GM12878 (cell line): Measurements from ENCODE around the gene ADIPOQ. TPM values are rescaled to one million over a fixed set of nuclear protein-coding genes. Genes with fewer than 3 reads are reported as not detected.
"Not testable (repeated sequence)": the region's sequence is repeated elsewhere in the genome, so short reads cannot be mapped to it uniquely, and the experiment has no call there.

ENCODE experiments used
- ATAC-seq: fragments of 200-7000 bp; cut with Tn5 transposase; 3 replicates; pipeline ENCODE4 v1.9.1; 2020; ENCODE audit warnings: mild to moderate bottlenecking, moderate library complexity
- BruUV-seq: library from RNA; stranded (reverse); fragments of 400-500 nt; replicated peaks from 2 replicates; lab custom pipeline; 2021; lab: Mats Ljungman, UMichigan
- CTCF ChIA-PET: fragments of 300-600 bp; sonication (Branson Sonifier 250); formaldehyde crosslinking; extraction: SDS; loops from one replicate; lab custom pipeline; 2021; ENCODE audit warnings: inconsistent platforms; lab: Yijun Ruan, JAX
- POLR2A ChIA-PET: fragments of 350-600 bp; formaldehyde crosslinking; extraction: SDS; loops from one replicate; lab custom pipeline; 2021; ENCODE audit warnings: inconsistent platforms; lab: Charles Lee
- RAD21 ChIA-PET: fragments of 300-600 bp; sonication (Branson Sonifier 250); formaldehyde crosslinking; loops from one replicate; lab custom pipeline; 2023; ENCODE audit warnings: antibody characterized with exemption; ENCODE audit not compliant: unreplicated experiment; lab: Charles Lee
- SMC1A ChIA-PET: fragments of 300-600 bp; sonication (Branson Sonifier 250); formaldehyde crosslinking; loops from one replicate; lab custom pipeline; 2023; ENCODE audit not compliant: unreplicated experiment, uncharacterized antibody; lab: Charles Lee
- DNase-seq: peaks from one replicate; pipeline ENCODE4 v3.0.0-alpha.2; 2011; ENCODE audit warnings: low read depth, low spot score
- FAIRE-seq: peaks from 3 replicates; lab custom pipeline; 2011; peaks lifted over from hg19 to GRCh38; lab: Jason Lieb, UNC
- H2AFZ ChIP-seq: 2 replicates; pipeline ENCODE4 v1.6.0; 2011; ENCODE audit warnings: low read depth, low read length, control low read depth; ENCODE audit not compliant: control insufficient read depth
- H3K27ac ChIP-seq: 2 replicates; pipeline ENCODE4 v1.5.1; 2011; ENCODE audit warnings: control low read depth; ENCODE audit not compliant: control insufficient read depth, insufficient read depth
- H3K27me3 ChIP-seq, 2 experiments: replicated peaks in 1 of 2; 2 replicates each; pipeline versions ENCODE4 v1.6.0 to v1.6.1; 2011; ENCODE audit warnings: low read length in 1 of 2; ENCODE audit not compliant: control insufficient read depth in 2 of 2, insufficient read depth in 2 of 2
- H3K36me3 ChIP-seq, 2 experiments: 2 replicates each; pipeline ENCODE4 v1.5.1; 2011; ENCODE audit warnings: low read length in 1 of 2; ENCODE audit not compliant: control insufficient read depth in 2 of 2, insufficient read depth in 2 of 2
- H3K4me1 ChIP-seq: 2 replicates; pipeline ENCODE4 v1.6.1; 2011; ENCODE audit warnings: mild to moderate bottlenecking, low read length, moderate library complexity, mixed read lengths; ENCODE audit not compliant: control insufficient read depth, insufficient read depth
- H3K4me2 ChIP-seq: 2 replicates; pipeline ENCODE4 v1.6.0; 2011; ENCODE audit warnings: control low read depth; ENCODE audit not compliant: control insufficient read depth, insufficient read depth
- H3K4me3 ChIP-seq: fragments of 200-600 bp; sonication (generic); 2 replicates; pipeline ENCODE4 v1.5.1; 2016
- H3K79me2 ChIP-seq: 2 replicates; pipeline ENCODE4 v1.6.0; 2011; ENCODE audit warnings: low read length; ENCODE audit not compliant: control insufficient read depth, insufficient read depth
- H3K9ac ChIP-seq: 2 replicates; pipeline ENCODE4 v1.8.0; 2011; ENCODE audit warnings: low read length, control low read depth, mixed read lengths; ENCODE audit not compliant: control insufficient read depth, insufficient read depth
- H3K9me3 ChIP-seq: replicated peaks from 3 replicates; pipeline ENCODE4 v1.5.1; 2011; ENCODE audit warnings: mild to moderate bottlenecking, low read length; ENCODE audit not compliant: control insufficient read depth, insufficient read depth
- H4K20me1 ChIP-seq: 2 replicates; pipeline ENCODE4 v1.6.0; 2011; ENCODE audit not compliant: control insufficient read depth, insufficient read depth
- BMI1 ChIP-seq: fragments of 450-650 bp; IDR thresholded peaks from 2 replicates; pipeline ENCODE4 v1.6.1; 2016; ENCODE audit warnings: mild to moderate bottlenecking, moderate library complexity, borderline replicate concordance
- CHD1 ChIP-seq: IDR thresholded peaks from 2 replicates; pipeline ENCODE4 v1.6.1; 2012; ENCODE audit warnings: low read depth, low read length, improper control_type of control experiment
- EGR1 ChIP-seq, 2 experiments: IDR thresholded peaks; 1 replicate in 1 of 2; 2 replicates in 1 of 2; pipeline ENCODE4 v1.6.1; 2011 to 2012; ENCODE audit warnings: low read depth in 2 of 2, low read length in 2 of 2, borderline replicate concordance in 1 of 2, mild to moderate bottlenecking in 1 of 2, moderate library complexity in 1 of 2
- MLLT1 ChIP-seq: fragments of 450-650 bp; IDR thresholded peaks from 2 replicates; pipeline ENCODE4 v1.6.1; 2016; ENCODE audit warnings: mild to moderate bottlenecking
- MTA2 ChIP-seq: fragments of 450-650 bp; IDR thresholded peaks from 2 replicates; pipeline ENCODE4 v1.6.1; 2016; ENCODE audit warnings: low read depth, mild to moderate bottlenecking, moderate library complexity
- POLR2AphosphoS5 ChIP-seq: IDR thresholded peaks from 2 replicates; pipeline ENCODE4 v1.6.1; 2011; ENCODE audit warnings: mild to moderate bottlenecking, low read length, inconsistent platforms
- RELA ChIP-seq: fragments of 450-650 bp; IDR thresholded peaks from 2 replicates; pipeline ENCODE4 v1.8.0; 2014; ENCODE audit warnings: borderline replicate concordance; ENCODE audit not compliant: partially characterized antibody
- SIX5 ChIP-seq: IDR thresholded peaks from 2 replicates; pipeline ENCODE4 v1.6.1; 2011; ENCODE audit warnings: mild to moderate bottlenecking, low read depth, low read length, moderate library complexity; ENCODE audit not compliant: severe bottlenecking
- SMAD5 ChIP-seq: IDR thresholded peaks from 2 replicates; pipeline ENCODE4 v1.6.1; 2016; ENCODE audit warnings: antibody characterized with exemption, low read depth
- ZNF207 ChIP-seq: fragments of 450-650 bp; IDR thresholded peaks from 2 replicates; pipeline ENCODE4 v1.6.1; 2014; ENCODE audit warnings: antibody characterized with exemption, mild to moderate bottlenecking, borderline replicate concordance
- WGBS: methylation state at CpG from one replicate; pipeline ENCODE4 v1.1.6; 2016; ENCODE audit warnings: low lambda C conversion rate; ENCODE audit not compliant: insufficient replicate concordance, insufficient coverage; ENCODE audit errors: missing lambda C conversion rate; 5-methylcytosine and 5-hydroxymethylcytosine counted together
- in situ Hi-C: fragments of 300-500 bp; cut with MboI; formaldehyde crosslinking; loops from 9 replicates; pipeline ENCODE4 v1.14.3; 2018; ENCODE audit warnings: mixed read lengths
- intact Hi-C: fragments of 100-400 bp; cut with micrococcal nuclease; formaldehyde crosslinking; loops from one replicate; pipeline ENCODE4 v1.14.2; 2022; ENCODE audit not compliant: unreplicated experiment
- polyA plus RNA-seq, 11 experiments: library from polyadenylated mRNA; depleted of rRNA in 4 of 11; unstranded in 6 of 11; stranded (reverse) in 5 of 11; fragments of >200 nt; fragmentation: Nextera tagmentation in 4 of 11; fragmentation: Illumina TruSeq in 1 of 11; extraction: Ambion mirVana in 4 of 11; extraction: Trizol in 1 of 11; gene quantifications; 1 replicate in 1 of 11; 2 replicates in 10 of 11; pipeline versions ENCODE4 v1.2.1 to v1.2.3, GENCODE V29; 2011 to 2016; ENCODE audit warnings: inconsistent platforms in 2 of 11, missing spikeins in 2 of 11, low read depth in 1 of 11
- total RNA-seq, 4 experiments: library from RNA; depleted of rRNA in 3 of 4; stranded (reverse); fragments of >200 nt in 3 of 4; fragmentation: Illumina TruSeq in 1 of 4; extraction: Trizol in 1 of 4; gene quantifications; 2 replicates each; pipeline versions ENCODE4 v1.2.1 to v1.2.3, GENCODE V29; 2013 to 2021
- TF ChIP-seq, protein P1 (sequence below): fragments of 450-650 bp; formaldehyde crosslinking; IDR thresholded peaks from 2 replicates; pipeline ENCODE4 v1.5.0; 2022; ENCODE audit warnings: mild to moderate bottlenecking, missing genetic modification characterization
- TF ChIP-seq, protein P2 (sequence below): IDR thresholded peaks from 2 replicates; pipeline ENCODE4 v1.6.1; 2011; ENCODE audit warnings: borderline replicate concordance, low read depth, mild to moderate bottlenecking, moderate library complexity, low read length; ENCODE audit not compliant: insufficient read depth, poor library complexity, severe bottlenecking
- TF ChIP-seq, protein P3 (sequence below): fragments of 450-650 bp; IDR thresholded peaks from 2 replicates; pipeline ENCODE4 v1.6.1; 2018; ENCODE audit warnings: borderline replicate concordance, mild to moderate bottlenecking; ENCODE audit not compliant: partially characterized antibody

ADIPOQ gene
- total and polyA plus RNA-seq, 10 of the 15 experiments (the other 5 are each of a cell fraction or from before 2014, with no cell fraction given) = not detected

- TF ChIP-seq, protein P1, sequence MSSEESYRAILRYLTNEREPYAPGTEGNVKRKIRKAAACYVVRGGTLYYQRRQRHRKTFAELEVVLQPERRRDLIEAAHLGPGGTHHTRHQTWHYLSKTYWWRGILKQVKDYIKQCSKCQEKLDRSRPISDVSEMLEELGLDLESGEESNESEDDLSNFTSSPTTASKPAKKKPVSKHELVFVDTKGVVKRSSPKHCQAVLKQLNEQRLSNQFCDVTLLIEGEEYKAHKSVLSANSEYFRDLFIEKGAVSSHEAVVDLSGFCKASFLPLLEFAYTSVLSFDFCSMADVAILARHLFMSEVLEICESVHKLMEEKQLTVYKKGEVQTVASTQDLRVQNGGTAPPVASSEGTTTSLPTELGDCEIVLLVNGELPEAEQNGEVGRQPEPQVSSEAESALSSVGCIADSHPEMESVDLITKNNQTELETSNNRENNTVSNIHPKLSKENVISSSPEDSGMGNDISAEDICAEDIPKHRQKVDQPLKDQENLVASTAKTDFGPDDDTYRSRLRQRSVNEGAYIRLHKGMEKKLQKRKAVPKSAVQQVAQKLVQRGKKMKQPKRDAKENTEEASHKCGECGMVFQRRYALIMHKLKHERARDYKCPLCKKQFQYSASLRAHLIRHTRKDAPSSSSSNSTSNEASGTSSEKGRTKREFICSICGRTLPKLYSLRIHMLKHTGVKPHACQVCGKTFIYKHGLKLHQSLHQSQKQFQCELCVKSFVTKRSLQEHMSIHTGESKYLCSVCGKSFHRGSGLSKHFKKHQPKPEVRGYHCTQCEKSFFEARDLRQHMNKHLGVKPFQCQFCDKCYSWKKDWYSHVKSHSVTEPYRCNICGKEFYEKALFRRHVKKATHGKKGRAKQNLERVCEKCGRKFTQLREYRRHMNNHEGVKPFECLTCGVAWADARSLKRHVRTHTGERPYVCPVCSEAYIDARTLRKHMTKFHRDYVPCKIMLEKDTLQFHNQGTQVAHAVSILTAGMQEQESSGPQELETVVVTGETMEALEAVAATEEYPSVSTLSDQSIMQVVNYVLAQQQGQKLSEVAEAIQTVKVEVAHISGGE (CRISPR knock-in tag) = no peak
- TF ChIP-seq MLLT1 = no peak
- no peak for TF ChIP-seq POLR2AphosphoS5
- TF ChIP-seq BMI1 = no peak
- TF ChIP-seq CHD1 = no peak
- TF ChIP-seq SIX5 = no peak
- no peak for TF ChIP-seq MTA2
- TF ChIP-seq, protein P2, sequence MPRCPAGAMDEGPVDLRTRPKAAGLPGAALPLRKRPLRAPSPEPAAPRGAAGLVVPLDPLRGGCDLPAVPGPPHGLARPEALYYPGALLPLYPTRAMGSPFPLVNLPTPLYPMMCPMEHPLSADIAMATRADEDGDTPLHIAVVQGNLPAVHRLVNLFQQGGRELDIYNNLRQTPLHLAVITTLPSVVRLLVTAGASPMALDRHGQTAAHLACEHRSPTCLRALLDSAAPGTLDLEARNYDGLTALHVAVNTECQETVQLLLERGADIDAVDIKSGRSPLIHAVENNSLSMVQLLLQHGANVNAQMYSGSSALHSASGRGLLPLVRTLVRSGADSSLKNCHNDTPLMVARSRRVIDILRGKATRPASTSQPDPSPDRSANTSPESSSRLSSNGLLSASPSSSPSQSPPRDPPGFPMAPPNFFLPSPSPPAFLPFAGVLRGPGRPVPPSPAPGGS = no peak
- TF ChIP-seq, protein P3, sequence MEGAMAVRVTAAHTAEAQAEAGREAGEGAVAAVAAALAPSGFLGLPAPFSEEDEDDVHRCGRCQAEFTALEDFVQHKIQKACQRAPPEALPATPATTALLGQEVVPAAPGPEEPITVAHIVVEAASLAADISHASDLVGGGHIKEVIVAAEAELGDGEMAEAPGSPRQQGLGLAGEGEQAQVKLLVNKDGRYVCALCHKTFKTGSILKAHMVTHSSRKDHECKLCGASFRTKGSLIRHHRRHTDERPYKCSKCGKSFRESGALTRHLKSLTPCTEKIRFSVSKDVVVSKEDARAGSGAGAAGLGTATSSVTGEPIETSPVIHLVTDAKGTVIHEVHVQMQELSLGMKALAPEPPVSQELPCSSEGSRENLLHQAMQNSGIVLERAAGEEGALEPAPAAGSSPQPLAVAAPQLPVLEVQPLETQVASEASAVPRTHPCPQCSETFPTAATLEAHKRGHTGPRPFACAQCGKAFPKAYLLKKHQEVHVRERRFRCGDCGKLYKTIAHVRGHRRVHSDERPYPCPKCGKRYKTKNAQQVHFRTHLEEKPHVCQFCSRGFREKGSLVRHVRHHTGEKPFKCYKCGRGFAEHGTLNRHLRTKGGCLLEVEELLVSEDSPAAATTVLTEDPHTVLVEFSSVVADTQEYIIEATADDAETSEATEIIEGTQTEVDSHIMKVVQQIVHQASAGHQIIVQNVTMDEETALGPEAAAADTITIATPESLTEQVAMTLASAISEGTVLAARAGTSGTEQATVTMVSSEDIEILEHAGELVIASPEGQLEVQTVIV = no peak
- no peak for TF ChIP-seq SMAD5
- TF ChIP-seq ZNF207 = no peak
- no peak for TF ChIP-seq RELA
- no peak for TF ChIP-seq EGR1 (IDR thresholded peaks at IDR 0.05; ENCODE audit: borderline replicate concordance in 1 of 2, low read depth in 2 of 2, low read length in 2 of 2)
Observed at GRCh38 chr3:186888569-186888968, 46.1 kb downstream of the ADIPOQ start (continued).

DNA sequence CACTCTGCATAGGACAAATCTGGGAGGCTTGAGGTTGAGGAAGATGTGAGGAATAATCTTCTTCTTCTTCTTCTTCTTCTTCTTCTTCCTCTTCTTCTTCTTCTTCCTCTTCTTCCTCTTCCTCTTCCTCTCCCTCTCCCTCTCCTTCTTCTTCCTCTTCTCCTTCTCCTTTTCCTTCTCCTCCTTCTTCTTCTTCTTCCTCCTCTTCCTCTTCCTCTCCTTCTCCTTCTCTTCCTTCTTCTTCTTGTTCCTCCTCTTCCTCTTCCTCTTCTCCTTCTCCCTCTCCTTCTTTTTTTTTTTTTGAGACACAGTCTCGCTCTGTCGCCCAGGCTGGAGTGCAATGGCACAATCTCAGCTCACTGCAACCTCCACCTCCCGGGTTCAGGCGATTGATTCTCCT is 47.2 kb downstream of the ADIPOQ start:
- H3K4me3 ChIP-seq, DNase-seq, H3K27me3 ChIP-seq, intact Hi-C loops, H3K9me3 ChIP-seq, in situ Hi-C loops, SMC1A ChIA-PET, CTCF ChIA-PET, H3K36me3 ChIP-seq, ATAC-seq, POLR2A ChIA-PET, H3K4me2 ChIP-seq, H3K9ac ChIP-seq, BruUV-seq, RAD21 ChIA-PET, H3K4me1 ChIP-seq, H3K79me2 ChIP-seq, H3K27ac ChIP-seq, H2AFZ ChIP-seq, FAIRE-seq, H4K20me1 ChIP-seq: not testable (repeated sequence)
- WGBS = 30% methylated on average over 2 of the region's 4 CpGs
